Esophagus muscularis mucosa (tissue), 3 donors: Measurements from ENCODE around the gene CACNB1.

ENCODE experiments used
- CTCF ChIP-seq, 3 experiments: fragments of 200-600 bp in 2 of 3; fragments of 450-650 bp in 1 of 3; sonication (generic) in 2 of 3; IDR thresholded peaks; one replicate each; pipeline ENCODE4 v1.5.1; 2017 to 2019; ENCODE audit warnings: antibody characterized with exemption in 3 of 3, mild to moderate bottlenecking in 2 of 3, moderate library complexity in 1 of 3
- POLR2A ChIP-seq: fragments of 450-650 bp; IDR thresholded peaks from one replicate; pipeline ENCODE4 v1.6.1; 2017; ENCODE audit warnings: antibody characterized with exemption, moderate library complexity, mild to moderate bottlenecking, low read depth
- POLR2AphosphoS5 ChIP-seq, 2 donors: sonication (generic); formaldehyde crosslinking; IDR thresholded peaks; one replicate each; pipeline ENCODE4 v1.6.1; 2017; ENCODE audit warnings: antibody characterized with exemption in 2 of 2

GRCh38 chr17:39146273-39146672, 51.2 kb downstream of the CACNB1 start:
- TF ChIP-seq CTCF (IDR thresholded peaks at IDR 0.05) (no peak), POLR2A (no peak), POLR2AphosphoS5 (IDR thresholded peaks at IDR 0.05) (no peak)
